Stimulated activated CD4-positive, alpha-beta T cell treated with anti-CD3 and anti-CD28 coated beads, Interleukin-2, amount 100 ng/mL, for 48 hours (primary cell): Measurements from ENCODE around the gene NUP62.
"Not testable (repeated sequence)": the region's sequence is repeated elsewhere in the genome, so short reads cannot be mapped to it uniquely, and the experiment has no call there.

Source experiments
- DNase-seq, 2 donors: peaks; one replicate each; pipeline ENCODE4 v3.0.0-alpha.2; 2020

The NUP62 gene

GRCh38 chr19:49929121-49929610 is at the start of gene NUP62, which contains the start of gene ATF5:
Gene NUP62 (minus strand): TSS chr19:49929504. CDS start chr19:49909807, 19,697 bp downstream.
Gene ATF5 (plus strand): TSS chr19:49929205. CDS start chr19:49930851, 1,646 bp downstream.
- DNase-seq, result peak; percentile 93 to 96

DNA sequence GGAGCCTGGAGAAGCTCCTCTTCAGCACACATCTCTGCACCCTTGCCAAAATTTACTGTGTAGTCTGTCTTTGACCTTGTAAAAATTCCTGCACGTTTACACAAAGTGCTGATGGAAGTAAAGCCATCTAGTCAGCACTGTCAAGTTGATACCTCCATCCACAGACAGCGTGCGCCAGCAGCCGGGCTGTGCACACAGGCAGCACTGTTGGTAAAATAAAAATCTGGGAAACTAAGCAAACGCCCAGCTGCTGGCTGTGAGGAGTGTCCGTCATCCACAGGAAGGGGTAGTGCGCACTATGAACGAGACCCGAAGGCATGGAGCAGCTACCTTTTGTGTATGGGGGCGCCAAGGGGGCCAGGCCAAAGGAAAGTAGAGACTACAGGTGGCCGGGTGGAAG is 49.0 kb upstream of the NUP62 start:
- DNase-seq, result no peak

DNA sequence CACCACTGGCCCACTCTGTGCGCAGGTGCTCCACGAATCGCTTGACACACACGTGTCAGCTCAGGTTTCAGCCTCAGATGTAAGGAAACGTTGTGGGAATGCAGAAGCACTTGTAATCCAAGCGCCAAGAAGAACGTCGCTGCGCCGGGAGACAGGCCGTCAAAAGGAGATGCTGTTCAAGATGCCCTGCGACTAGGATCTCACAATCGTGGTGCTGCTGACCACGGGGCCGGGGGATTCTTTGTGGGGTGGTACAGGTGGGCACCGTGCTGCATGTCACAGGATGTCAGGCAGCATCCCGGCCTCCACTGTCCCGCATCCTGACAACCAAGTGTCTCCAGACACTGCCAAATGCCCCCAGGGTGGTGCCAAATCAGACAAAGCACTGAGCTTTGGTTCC is 48.6 kb upstream of the NUP62 start:
- DNase-seq, result no peak

DNA sequence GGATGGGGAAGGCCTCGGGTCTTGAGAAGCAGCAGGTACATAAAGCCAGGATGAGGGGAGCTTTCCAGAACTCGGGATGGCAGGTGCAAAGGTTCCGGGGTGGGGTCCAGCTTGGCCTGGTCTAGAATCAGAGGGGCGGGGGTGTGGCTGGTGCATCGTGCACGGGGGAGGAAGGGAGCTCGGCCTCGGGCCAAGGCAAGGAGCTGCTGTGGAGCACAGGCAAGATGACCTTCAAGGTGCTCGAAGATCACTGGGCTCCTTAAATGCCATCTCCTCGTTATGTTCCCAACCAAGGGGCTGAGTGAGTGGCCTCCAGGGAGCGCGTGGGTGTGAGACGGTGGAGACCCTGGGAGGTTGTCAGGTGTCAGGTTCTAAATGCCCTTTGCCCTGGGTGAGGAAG is 47.8 kb upstream of the NUP62 start:
- no peak for DNase-seq

GRCh38 chr19:49976496-49976895 is 47.2 kb upstream of the NUP62 start:
- DNase-seq, result no peak

- DNase-seq, result no peak
Observed at GRCh38 chr19:49975051-49975450, 45.7 kb upstream of the NUP62 start.

DNA sequence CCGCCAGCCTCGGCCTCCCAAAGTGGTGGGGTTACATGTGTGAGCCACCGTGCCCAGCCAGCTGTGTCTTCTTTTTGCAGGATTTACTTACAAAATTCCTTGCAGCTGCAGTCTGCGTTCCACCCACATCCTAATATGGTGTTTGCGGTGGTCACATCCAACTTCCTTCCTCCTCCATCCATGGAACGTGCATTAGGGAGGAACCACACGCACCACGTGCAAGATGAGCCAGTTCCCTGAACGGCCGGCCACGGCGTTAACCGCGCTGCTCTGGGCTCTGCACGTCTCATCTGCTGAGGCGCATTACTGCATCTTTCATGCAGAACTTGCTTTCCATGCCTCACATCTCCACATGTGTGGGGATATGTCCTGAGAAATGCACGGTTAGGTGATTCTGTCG is 44.7 kb upstream of the NUP62 start:
- no peak for DNase-seq

DNA sequence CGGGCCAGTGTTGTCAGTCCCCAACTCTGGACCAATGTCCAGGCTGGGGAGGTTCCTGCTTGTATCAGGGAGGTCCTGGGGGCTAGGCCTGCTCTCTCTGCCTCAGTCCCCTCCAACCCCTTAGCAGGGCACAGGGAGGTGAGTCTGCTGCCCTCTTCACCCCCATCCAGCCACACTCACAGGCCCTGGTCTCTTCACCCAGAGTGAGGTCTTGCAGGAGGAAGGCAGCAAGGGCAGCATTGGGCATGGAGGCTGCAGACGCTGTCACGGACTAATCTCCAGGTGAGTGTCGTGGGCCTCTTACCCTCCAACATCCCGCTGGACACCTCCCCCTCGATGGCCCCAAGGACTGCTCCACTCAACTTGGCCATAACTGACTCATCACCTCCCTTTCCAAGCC is 43.5 kb upstream of the NUP62 start:
- no peak for DNase-seq

GRCh38 chr19:49971991-49972411 is 42.7 kb upstream of the NUP62 start:
- DNase-seq, result no peak

- DNase-seq, result not testable (repeated sequence)
Observed at GRCh38 chr19:49969355-49969754, 40.1 kb upstream of the NUP62 start.

- no peak for DNase-seq
Observed at GRCh38 chr19:49968279-49968922, 39.1 kb upstream of the NUP62 start.

- DNase-seq, result not testable (repeated sequence)
Observed at GRCh38 chr19:49960980-49961379, 31.7 kb upstream of the NUP62 start, which contains the start of gene SIGLEC11. Gene SIGLEC11 (minus strand): TSS chr19:49961172. CDS start chr19:49961081, 91 bp downstream.

DNA sequence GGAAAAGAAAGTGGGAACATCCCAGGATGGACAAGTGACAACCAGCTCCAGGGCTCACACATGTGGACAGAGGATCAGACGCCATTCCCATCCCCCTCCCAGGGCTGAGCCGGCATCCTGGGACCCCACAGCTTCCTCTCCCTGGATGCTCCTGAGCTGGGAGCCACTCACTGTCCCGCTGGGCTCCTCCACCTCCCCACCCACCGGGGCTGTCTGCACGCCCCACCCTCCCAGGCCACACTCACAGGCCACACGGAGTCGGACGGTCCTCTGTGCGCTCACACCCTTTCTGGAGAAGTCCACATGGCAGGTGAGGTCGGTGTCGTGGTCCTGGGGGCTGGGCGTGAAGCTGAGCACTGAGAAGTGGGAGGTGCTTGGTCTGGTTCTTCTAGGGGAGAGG is 30.6 kb upstream of the NUP62 start:
- DNase-seq, result not testable (repeated sequence)

DNA sequence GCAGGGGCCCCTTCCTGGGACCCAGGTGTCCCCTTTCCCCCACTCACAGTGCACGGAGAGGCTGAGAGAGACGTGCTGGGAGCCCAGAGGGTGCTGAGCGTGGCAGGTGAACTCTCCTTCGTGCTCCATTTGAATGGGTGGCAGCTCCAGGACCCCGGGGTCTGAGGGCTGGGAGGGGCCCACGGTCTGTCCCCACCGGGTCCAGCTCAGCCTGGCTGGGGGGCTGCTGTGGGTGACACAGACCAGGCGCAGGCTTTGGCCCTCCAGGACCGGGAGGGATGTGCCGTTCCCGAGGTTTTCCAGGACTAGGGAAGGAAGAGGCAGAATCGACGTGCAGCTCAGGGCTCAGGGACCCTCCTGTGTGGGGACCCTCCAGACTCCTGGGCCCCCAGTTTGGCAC is 29.3 kb upstream of the NUP62 start:
- DNase-seq, result not testable (repeated sequence)

DNA sequence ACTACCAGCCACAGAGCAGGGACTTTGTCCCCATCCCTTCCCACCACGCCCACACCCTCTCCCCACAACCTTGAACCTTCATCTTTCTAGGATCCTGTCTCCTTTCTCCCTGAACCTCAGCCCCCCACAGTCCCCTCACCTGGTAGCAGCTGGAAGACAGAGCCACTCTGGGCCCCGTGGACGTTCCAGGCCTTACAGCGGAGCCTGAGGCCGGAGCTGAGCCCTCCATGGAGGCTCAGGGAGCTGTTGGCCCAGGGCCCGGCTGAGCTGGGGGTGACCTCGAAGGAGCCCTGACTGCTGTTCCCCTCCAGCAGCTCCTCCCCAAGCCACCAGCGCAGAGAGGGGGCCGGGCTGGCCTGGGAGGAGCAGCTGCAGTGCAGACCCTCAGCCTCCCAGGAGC is 28.8 kb upstream of the NUP62 start:
- not testable (repeated sequence) for DNase-seq

DNA sequence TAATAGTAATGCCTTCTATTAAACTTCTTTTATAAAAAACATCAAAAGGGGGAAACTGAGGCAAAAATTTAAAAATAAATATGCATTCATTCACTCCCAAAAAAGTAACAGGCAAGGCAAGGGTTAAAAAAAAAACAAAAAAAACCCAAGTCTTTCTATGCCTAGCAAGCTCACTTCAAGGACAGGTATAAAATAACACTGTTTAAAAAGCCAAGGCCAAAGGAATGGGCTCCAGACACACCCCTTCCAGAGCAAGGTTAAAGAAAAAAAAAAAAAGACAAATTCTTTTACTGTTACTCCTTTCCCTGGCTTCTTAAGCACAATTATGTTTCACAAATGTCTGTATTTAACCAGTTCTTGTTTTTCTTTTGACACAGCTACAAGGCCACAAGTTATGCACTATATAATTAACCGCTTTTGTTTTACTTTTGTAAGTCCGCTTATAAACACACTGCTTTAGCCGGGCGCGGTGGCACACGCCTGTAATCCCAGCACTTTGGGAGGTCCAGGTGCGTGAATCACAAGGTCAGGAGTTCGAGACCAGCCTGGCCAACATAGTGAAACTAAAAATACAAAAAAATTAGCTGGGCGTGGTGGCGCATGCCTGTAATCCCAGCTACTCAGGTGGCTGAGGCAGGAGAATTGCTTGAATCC is 28.1 kb upstream of the NUP62 start:
- DNase-seq, result no peak

DNA sequence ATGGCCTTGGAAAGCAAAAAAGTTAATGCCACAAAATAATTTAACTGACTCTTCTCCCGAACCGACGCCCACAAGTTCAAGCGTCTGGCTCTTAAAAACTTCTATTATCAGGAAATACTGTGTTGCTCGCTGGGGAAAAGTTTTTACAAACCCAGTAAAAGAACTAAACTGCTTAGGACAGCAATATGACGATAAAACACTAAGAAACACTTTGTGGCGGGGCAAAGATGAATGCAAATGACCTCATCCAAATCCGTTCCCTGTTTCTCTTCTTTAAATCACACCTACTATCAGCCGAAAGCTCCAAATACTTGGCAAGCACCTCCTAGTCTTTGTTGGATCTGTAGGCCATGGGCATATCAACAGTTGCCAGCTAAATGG is 26.8 kb upstream of the NUP62 start:
- no peak for DNase-seq

DNA sequence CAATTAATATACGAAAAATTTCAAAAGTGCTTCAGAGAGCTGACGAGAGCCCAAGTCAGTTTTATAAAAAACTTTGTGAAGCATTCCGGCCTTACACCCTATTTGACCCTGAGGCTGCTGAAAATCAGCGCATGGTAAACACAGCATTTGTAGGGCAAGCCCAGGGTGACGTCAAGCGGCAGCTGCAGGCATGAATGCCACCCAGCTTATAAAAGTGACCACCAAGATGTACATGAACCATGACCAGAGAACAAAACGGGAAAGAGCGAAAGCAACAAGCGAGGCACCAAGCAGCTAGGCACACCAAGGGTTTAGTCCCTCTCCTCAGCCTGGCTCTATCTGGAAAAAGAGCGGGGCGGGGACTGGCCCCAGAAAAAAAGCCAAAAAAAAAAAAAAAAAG is 25.6 kb upstream of the NUP62 start:
- DNase-seq, result no peak

GRCh38 chr19:49954092-49954829 is 25.0 kb upstream of the NUP62 start:
- DNase-seq, result no peak

GRCh38 chr19:49953416-49953815 is 24.1 kb upstream of the NUP62 start:
- no peak for DNase-seq

GRCh38 chr19:49952906-49953305 is 23.6 kb upstream of the NUP62 start:
- DNase-seq, result no peak

GRCh38 chr19:49952479-49952836 is 23.2 kb upstream of the NUP62 start:
- no peak for DNase-seq

DNA sequence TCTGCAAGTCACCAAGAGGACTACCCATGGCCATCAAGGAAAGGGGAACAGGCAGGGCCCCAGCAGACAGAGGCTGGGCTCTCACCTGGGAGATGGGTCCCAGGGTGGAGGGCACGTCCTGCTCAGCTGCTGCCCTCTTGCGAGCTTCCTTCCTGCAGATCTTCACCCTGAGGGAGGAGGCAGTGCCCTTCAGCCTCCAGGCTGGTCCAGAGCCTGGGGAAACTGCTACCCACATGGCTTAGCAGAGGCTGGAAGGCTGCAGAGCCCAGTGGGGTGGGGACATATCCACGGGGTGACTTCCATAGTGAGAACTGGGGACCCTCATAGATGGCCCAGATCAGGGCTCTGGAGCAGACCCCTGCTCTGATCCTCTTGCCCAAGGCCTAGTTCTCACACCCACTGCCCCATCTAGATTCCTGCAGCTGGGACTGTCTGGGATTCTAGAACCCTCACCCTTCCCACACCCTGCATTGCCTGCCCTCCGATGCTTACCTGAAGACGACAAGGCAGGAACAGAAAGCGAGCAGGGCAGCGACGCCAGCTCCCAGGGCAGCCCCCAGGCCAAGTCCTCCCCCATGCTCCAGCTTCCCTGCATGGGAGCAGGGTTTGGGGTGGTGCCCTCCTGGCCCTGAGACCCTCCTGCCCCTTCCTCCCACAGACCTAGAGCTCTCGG is 22.6 kb upstream of the NUP62 start:
- no peak for DNase-seq
